IPS-18c (cell line): Measurements from ENCODE around the gene CDH3.

Experiments
- H3K4me3 ChIP-seq: 2 replicates; pipeline ENCODE4 v1.7.0; 2013; ENCODE audit warnings: low read depth, mild to moderate bottlenecking, low read length, moderate library complexity; ENCODE audit not compliant: insufficient read depth
- H3K9me3 ChIP-seq: one replicate; pipeline ENCODE4 v1.6.1; 2013; ENCODE audit warnings: mild to moderate bottlenecking, low read length, moderate library complexity; ENCODE audit not compliant: control insufficient read depth, insufficient read depth

CDH3 gene

DNA sequence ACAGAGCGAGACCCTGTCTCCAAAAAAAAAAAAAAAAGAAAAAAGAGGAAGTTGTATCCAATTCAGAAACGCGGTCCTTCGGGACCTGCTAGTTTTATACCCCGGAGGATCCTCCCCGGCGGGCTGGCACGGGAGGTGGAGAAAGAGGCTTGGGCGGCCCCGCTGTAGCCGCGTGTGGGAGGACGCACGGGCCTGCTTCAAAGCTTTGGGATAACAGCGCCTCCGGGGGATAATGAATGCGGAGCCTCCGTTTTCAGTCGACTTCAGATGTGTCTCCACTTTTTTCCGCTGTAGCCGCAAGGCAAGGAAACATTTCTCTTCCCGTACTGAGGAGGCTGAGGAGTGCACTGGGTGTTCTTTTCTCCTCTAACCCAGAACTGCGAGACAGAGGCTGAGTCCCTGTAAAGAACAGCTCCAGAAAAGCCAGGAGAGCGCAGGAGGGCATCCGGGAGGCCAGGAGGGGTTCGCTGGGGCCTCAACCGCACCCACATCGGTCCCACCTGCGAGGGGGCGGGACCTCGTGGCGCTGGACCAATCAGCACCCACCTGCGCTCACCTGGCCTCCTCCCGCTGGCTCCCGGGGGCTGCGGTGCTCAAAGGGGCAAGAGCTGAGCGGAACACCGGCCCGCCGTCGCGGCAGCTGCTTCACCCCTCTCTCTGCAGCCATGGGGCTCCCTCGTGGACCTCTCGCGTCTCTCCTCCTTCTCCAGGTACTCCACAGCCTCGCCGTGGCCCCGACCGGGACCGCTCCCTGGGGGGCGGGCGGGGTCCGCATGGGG is at the start of gene CDH3:
Gene CDH3 (plus strand): TSS at position 596 of the 779 bp plus-strand sequence. CDS start 70 bp downstream, at position 666.
- Histone ChIP-seq H3K4me3 (peak within 1 kb of the TSS; percentile 91), H3K9me3 (no peaks in the 10 kb centered on the region)

DNA sequence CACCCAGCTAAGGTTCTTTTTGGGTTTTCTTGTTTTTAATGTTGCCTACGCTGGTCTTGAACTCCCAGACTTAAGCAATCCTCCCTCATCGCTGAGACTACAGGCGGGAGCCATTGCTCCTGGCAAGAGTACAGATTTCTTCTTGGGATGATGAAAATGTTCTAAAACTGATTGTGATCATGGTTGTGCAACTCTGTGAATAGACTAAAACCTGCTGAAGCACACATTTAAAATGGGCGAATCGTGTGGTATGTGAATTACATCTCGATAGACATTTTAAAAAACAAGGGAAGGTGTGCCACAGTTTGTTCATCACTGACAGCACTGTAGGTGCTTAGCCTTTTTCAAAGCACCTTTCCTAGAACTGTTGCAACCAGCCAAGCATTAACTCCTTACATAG is 48.8 kb upstream of the CDH3 start:
- no peak overlapping the region for H3K4me3 ChIP-seq
- H3K9me3 ChIP-seq: peaks cover 4% of the 10 kb centered on the region

DNA sequence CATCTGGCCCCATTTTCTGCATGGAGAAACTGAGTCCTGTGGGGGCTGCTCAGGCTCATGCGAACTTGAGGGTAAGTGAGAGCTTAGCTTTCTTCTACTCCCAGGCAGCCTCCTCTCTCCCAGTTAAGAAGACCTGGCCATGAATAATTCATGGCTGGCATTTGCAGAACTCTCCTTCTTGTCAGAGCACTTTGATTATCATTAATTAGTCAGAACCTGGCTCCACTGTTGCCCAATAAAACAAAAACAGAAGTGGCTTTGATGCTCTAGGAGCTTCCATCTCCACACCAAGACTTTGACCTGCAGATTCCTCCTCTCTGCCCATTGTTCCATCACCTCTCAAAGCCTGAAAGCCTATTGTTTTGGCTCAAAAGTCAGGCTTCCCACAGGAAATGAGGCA is 45.5 kb upstream of the CDH3 start:
- H3K4me3 ChIP-seq: no peak overlapping the region
- no peaks in the 10 kb centered on the region for H3K9me3 ChIP-seq

DNA sequence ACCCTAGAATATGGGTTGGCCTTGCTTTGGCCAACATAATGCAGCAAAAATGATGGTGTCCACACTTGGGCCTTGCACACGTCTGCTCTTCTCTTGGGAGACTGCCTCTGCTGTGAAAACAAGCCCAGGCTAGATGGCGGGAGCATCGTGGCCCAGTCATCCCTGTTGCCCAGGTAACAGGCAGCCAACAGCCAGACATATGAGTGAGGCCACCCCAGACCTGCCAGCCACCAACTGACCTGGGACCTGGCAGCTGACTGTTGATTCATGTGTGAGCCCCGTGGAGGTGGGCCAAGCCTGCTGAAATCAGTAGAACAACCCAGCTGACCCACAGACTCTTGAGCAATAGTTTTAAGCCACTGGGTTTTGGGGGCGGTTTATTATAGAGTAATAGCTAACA is 39.4 kb upstream of the CDH3 start:
- H3K4me3 ChIP-seq: no peak overlapping the region
- H3K9me3 ChIP-seq: no peaks in the 10 kb centered on the region

DNA sequence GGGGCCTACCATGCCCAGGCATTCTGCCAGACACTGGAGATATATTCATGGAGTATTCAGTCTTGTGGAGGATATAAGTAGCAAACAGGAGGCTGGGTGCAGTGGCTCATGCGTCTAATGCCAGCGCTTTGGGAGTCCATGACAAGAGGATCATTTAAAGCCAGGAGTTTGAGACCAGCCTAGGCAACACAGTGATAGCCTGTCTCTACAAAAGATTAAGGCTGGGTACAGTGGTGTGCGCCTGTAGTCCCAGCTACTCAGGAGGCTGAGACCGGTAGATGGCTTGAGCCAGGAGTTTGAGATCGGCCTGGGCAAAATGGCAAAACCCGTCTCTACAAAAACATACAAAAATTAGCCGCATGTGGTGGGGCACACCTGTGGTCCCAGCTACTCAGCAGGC is 37.7 kb upstream of the CDH3 start:
- no peaks in the 10 kb centered on the region for H3K9me3 ChIP-seq
- no peak overlapping the region for H3K4me3 ChIP-seq

DNA sequence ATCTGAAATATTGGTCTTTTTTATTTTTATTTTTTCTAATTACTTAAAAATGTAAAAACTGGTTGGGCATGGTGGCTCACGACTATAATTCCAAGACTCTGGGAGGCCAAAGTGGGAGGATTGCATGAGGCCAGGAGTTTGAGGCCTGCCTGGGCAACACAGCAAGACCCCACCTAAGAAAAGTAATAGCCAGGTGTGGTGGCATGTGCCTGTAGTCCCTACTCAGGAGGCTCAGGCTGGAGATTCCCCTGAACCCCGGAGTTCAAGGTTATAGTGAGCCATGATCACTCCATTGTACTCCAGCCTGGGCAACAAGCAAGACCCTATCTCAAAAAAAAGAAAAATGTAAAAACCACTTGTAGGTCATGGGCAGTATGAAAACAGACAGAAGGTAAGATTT is 36.8 kb upstream of the CDH3 start:
- H3K9me3 ChIP-seq: peaks cover 2% of the 10 kb centered on the region
- no peak overlapping the region for H3K4me3 ChIP-seq

DNA sequence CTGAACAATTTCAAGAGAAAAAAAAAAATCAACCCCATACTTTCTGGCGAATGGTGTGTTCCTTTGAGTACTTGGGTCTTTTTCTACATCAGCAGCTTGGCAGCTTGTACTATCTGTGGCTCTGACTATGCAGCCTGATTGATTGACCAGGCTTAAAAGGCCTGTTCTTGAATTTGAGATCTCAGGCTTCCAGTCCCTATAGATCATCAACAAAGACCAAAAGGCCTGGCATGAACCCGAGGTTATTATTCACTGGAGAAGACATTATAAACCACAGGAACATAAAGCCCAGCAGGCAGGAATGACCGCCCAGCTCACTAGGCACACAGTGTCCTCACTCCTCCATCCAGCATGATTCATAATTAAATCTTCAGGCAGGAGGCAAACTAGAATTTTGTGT is 32.1 kb upstream of the CDH3 start:
- H3K4me3 ChIP-seq: no peak overlapping the region
- H3K9me3 ChIP-seq: peaks cover 6% of the 10 kb centered on the region

DNA sequence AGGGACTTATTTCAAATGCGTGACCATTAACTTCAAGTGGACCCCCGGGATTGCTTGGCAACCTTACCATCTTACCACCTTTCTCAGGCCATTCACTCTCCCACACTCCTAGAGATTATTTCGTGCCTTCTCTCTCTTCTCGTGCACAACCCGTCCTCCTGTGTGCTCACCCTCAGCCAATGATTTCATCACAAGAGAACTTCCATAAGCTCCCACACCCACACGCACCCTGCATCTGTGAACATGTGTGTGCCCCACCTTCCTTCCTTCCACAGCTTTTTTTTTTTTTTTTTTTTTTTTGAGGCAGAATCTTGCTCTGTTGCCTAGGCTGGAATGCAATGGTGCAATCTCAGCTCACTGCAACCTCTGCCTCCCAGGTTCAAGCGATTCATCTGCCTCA is 27.4 kb upstream of the CDH3 start:
- no peak overlapping the region for H3K4me3 ChIP-seq
- peaks cover 6% of the 10 kb centered on the region for H3K9me3 ChIP-seq

DNA sequence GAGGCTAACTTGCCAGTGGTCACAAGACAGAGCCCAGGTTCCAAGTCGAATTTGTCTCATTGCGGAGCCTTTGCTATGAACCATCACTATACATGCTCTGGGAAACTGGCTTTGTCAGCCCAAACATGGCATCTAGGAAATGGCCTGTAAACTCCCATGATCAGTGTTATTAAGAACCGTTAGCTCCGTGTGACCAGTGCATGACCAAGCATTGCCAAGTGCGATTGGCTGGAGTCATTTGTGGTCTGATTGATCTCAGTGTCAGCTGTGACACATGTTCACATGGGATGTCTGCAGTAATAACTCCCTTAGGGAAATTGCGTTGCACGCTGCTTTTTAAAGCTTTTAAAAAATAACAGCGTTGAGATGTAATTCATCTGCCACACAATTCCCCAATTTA is 18.6 kb upstream of the CDH3 start:
- Histone ChIP-seq H3K9me3 (no peaks in the 10 kb centered on the region), H3K4me3 (no peak overlapping the region)

DNA sequence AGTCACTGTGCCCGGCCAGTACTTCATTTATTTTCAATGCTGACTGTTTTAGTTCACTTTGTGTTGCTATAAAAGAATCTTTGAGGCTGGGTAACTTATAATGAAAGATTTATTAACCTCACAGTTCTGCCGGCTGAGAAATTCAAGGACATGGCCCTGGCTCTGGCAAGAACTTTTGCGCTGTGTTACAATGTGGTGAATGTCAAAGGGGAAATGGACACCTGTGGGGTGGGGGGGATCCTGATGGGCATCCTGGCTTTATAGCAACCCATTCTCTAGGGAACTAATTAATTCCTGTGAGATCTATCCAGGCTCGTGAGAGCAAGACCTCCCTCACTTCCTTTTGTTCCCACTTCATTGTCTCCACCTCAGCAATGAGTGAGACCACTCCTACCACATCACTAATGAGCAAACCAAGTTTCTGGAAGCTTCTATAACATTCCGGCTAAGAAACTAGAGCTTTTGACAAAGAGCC is 17.1 kb upstream of the CDH3 start:
- Histone ChIP-seq H3K9me3 (no peaks in the 10 kb centered on the region), H3K4me3 (no peak overlapping the region)

DNA sequence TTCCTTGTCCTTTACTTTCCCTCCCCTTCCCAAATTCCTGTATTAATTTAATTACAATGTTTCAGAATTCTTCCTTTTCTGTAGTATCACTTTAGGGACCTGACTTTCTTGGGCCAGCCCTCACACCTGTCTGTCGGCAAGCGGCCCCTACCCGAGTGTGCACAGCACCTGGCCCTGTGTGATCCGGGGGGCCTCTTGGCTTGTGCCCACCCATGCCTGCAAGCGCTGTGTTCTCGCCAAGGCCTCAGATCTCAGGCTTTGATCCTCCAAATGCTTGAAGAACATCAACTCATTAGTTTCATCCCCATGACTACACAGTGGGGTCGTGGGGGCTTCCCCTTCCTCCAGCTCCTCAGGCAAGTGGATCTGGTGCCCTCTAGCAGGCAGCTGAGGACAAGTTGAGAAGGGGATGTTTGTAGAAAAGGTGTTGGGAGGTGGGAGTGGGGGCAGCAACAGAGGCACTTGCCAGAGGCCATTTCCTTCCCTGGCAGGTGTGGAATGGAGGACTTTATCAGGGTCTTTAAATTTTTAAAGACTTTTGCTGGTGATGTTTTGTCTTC is 15.7 kb upstream of the CDH3 start:
- Histone ChIP-seq H3K9me3 (no peaks in the 10 kb centered on the region), H3K4me3 (no peak overlapping the region)

DNA sequence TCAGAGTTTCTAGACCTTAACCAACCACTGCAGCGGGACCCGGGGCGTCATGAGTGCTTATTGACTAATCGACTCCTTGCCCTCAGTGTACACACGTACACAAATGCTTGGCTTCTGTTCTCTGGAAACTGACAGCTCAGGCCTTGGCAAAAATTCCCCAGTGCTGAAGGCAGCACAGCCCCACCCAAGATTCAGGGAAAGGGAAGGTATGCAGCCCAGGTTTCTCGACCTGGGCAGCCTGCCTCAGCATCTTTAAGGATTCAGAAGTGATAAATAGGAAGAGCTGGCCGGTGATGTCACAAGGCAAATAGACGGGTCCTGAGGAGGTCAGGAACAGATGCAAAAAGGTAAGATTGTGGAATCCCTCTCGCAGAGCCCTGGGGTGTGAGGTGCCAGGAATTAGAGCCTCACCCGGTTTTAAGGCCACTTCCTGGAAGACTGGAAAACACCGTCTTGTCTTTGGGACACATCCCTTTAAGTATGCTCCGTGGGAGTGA is 9.0 kb upstream of the CDH3 start:
- no peaks in the 10 kb centered on the region for H3K9me3 ChIP-seq
- H3K4me3 ChIP-seq: no peak overlapping the region

DNA sequence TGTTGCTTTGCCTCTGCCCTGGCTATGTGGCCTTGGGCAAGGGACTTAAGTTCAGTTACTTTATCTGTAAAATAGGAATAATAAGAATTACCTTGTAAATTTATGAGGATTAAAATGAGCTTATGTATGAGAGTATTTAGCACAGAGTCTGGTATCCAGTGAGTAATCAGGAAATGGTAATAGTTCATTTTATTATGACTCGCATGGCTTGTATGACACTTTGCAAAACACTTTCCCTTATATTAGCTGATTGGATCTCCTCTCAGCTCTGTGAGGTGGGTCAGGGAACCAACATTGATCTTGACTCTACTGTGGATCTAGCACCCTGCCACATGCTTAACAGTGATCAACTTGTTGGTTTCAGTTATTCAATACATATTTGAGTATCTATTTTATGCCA is 8.3 kb upstream of the CDH3 start:
- H3K9me3 ChIP-seq: no peaks in the 10 kb centered on the region
- H3K4me3 ChIP-seq: no peak overlapping the region

DNA sequence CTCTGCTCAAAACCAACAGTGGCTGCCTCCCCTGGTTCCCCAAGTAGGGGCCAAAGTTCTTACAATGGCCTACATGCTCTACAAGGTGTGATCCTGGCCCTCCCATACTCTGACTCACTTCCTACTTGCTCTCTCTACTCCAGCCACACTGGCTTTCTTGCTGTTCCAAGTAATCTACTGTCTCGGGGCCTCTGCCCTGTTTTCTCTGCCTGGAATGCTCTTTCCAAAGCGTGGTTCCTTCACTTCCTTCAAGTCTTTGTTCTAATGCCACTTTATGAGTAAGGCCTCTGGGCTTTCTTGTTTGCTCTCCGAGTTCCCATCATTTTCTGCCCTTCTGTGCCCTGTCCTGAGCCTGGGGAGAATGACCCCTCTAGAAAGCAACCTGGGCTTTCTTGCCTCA is 4.1 kb upstream of the CDH3 start:
- Histone ChIP-seq H3K9me3 (no peaks in the 10 kb centered on the region), H3K4me3 (no peak overlapping the region)

DNA sequence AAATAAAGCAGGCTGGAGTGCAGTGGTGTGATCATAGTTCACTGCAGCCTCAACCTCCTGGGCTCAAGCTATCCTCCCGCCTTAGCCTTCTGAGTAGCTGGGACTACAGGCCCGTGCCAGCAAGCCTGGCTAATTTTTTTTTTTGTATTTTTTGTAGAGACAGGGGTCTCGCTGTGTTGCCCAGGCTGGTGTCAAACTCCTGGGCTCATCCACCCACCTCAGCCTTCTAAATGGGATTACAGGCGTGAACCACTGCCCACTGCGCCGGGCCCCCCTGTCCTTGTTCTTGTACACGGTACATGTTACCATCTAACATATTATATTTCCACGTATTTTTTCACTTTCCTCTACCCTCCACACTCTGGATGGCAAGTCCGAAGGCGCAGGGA is 3.1 kb upstream of the CDH3 start:
- Histone ChIP-seq H3K9me3 (no peaks in the 10 kb centered on the region), H3K4me3 (peak overlapping the region; percentile 45; the same call in 1 of the 2 replicates)

DNA sequence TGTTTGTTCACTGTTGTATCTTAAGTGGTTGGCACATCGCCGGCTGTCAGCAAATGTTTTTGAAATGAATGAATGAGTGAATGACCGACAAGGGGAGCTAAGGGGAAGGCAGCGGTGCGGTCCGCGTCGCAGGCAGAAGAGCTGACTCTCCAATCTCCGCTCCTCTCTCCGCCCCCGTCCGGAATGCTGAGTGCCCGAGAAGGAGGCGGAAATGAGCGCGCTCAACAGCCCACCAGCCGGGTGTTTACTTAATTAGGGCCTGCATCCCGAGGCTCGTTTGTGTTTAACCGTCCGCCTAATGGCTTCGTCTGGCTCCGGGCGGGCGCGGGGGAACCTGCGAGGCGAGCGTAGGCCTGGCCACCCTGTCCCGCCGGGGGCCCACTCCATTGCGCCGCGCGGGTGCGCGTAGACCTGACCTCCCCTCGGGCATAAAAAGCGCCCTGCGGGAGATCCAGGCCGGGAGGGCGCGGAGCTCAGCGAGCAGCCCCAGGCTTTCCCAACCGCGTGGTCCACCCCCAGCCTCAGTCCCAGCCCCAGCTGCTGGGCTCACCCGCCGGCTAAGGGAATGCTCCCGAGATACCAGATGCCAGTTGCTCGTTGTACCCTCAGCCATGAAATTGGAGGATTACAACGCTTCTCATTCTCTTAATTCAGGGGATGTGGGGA is 2.5 kb upstream of the CDH3 start:
- H3K4me3 ChIP-seq: peak overlapping the region; percentile 45
- H3K9me3 ChIP-seq: no peaks in the 10 kb centered on the region

DNA sequence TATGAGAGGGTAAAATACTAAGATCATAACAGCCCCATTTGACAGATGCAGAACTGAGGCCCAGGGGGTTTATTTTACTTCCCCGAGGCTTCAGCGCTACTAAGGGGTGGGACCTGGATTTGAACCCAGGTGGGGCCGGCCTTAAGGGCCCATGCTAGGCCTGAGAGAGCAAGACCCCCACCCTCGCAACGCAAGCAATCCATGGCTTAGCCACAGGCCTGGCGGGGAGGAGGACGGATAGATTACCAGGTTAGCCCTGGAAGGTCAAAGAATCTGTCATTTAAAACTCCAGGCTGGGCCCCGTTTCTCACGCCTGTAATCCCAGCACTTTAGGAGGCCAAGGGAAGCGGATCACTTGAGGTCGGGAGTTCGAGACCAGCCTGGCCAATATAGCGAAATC is 1.9 kb upstream of the CDH3 start:
- H3K9me3 ChIP-seq: no peaks in the 10 kb centered on the region
- no peak overlapping the region; the same call in 1 of the 2 replicates for H3K4me3 ChIP-seq

DNA sequence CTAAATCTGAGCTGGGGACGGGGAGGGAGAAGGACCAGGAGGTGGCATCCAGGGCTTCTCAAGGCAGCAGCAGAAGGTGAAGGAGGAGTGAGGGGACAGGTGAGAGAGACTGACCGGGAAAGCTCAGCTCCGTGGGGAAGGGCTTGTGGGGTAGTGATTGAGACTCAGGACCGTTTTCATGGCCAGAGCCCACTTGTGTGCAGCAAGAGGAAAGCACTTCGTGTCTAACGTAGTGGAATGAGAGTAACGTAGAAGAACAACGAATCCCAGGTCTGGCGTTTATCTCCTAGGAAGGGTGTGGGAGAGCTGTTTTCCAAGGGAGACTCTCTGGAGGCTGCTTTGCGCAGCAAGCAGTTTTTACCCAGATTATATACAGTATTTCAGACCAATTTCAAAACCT is 1.3 kb upstream of the CDH3 start:
- H3K4me3 ChIP-seq: no peak overlapping the region; the same call in 1 of the 2 replicates
- H3K9me3 ChIP-seq: no peaks in the 10 kb centered on the region
